ENCODE measurements around the gene CD2.

CD2 gene

GRCh38 chr1:116769104-116769452, 14.8 kb downstream of the CD2 start:
- H3K27ac ChIP-seq = peak overlapping the region in 11 of 21 experiments; percentile 20 to 92 (median 60)
- no peak overlapping the region for H3K4me3 ChIP-seq

- Histone ChIP-seq H3K4me3 (no peak overlapping the region), H3K27ac (peak overlapping the region in 10 of 21 experiments; percentile 24 to 92 (median 64))
These were observed 15.3 kb downstream of the CD2 start for GRCh38 chr1:116769561-116769977.

- peak overlapping the region in 10 of 21 experiments; percentile 10 to 92 (median 59) for H3K27ac ChIP-seq
- H3K4me3 ChIP-seq = no peak overlapping the region
These were observed 15.8 kb downstream of the CD2 start for GRCh38 chr1:116769994-116770393.

- peak overlapping the region in 10 of 21 experiments; percentile 10 to 92 (median 59) for H3K27ac ChIP-seq
- H3K4me3 ChIP-seq = no peak overlapping the region
These were observed 16.4 kb downstream of the CD2 start for GRCh38 chr1:116770625-116771024.

DNA sequence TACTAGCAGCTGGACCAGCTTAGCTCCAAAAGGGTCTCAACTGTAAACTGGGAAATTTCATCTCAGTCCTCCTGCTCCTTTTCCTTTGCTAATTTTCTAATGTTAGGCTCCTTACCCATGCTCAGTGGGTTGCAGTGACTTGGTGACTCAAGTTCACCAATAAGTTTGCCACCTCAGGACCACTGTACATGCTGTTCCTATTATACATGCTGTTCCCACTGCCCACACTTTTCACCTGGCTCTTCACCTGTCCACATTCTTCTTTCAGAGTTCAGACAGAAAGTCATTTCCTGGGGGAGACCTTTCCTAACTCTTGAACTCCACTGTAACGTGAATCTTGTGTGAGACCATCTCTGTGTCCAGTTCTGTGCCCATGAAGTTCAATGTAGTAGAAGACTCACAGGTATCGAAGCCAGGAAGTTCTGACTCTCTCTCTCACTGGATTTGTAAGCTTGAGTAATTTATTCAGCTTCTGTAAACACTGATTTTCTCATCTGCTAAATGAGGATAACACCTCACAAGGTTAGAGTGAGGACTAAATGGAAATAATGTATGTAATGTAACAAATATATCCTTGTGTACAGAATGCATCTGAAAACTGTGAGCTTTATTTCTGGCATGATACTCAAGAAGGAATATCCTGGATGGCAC, 17.9 kb downstream of the CD2 start:
- Histone ChIP-seq H3K4me3 (no peak overlapping the region), H3K27ac (peak overlapping the region in 5 of 21 experiments; percentile 9 to 92 (median 77))

DNA sequence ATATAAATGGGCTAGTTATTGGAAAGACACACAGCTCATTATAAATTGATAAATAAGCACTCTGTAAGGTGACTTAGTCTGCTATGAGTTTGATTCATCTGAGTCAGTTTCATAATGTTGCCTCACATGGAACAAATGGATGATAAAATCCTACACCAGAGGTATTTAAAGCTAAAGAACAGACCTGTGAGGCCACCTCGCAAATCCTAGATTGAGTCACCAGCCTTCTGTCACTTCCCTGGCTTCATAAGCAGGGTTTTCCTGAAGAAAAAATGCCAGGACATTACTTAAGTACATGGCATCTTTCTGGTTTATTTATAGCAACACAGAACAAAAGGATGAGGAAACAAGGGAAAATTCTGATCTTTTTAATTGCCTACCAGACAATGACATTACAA, 18.4 kb downstream of the CD2 start:
- no peak overlapping the region for H3K4me3 ChIP-seq

GRCh38 chr1:116775116-116775752, 21.0 kb downstream of the CD2 start:
- Histone ChIP-seq H3K4me3 (peak overlapping the region in 1 of 7 experiments; percentile 10), H3K27ac (no peak overlapping the region)

More for the DNA sequence above, 18.4 kb downstream of the CD2 start:
- peak overlapping the region in 3 of 21 experiments; percentile 5 to 92 (median 47) for H3K27ac ChIP-seq

GRCh38 chr1:116777831-116778830, 23.9 kb downstream of the CD2 start:
- Histone ChIP-seq H3K4me3 (no peak overlapping the region), H3K27ac (peak overlapping the region in 7 of 21 experiments; percentile 4 to 47 (median 29))

- H3K27ac ChIP-seq = no peak overlapping the region
- no peak overlapping the region for H3K4me3 ChIP-seq
These were observed 26.8 kb downstream of the CD2 start for GRCh38 chr1:116781034-116781433.

DNA sequence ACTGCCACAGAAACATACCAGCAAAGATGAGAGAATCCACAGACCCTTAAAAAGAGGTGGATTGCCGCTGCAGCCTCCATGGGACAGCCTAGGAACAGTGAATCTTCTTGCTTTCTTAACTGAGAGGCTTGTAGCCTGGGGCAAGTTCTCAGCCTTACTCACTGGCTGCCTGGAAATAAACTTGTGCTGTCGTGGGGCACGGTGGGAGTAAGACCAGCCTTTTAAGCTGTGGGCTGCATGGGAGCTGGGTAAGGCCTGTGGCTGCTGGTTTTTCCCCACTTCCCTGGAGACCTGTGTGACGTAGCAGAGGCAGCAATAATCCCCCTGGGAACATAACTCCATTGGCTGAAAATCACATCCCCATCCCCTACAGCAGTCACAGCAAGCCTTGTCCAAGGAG, 30.8 kb downstream of the CD2 start:
- H3K27ac ChIP-seq = peak overlapping the region in 1 of 21 experiments; percentile 32

GRCh38 chr1:116786049-116786448, 31.8 kb downstream of the CD2 start:
- no peak overlapping the region for H3K4me3 ChIP-seq
- H3K27ac ChIP-seq = no peak overlapping the region

More for the DNA sequence above, 30.8 kb downstream of the CD2 start:
- H3K4me3 ChIP-seq = no peak overlapping the region

DNA sequence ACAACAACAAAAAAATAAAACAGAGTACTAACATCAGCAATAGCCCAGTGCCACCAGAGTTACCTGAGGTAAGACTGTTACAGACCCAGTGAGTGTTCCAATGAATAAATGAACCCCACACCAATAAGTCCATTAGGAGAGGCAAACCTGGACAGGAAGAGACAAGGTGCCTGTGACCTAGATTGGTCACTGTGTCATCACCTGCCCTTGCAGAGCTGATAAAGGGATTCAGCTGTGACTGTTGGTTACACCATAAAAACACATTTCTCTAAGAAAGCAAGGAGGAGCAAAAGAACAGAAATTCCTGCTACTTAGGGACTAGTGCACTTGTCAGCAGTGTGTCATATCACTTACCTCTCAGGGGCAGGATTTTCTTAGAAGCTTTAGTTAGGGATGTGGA, 37.5 kb downstream of the CD2 start:
- no peak overlapping the region for H3K27ac ChIP-seq
- H3K4me3 ChIP-seq = no peak overlapping the region

- Histone ChIP-seq H3K27ac (peak overlapping the region in 1 of 21 experiments; percentile 44), H3K4me3 (no peak overlapping the region)
These were observed 39.2 kb downstream of the CD2 start for GRCh38 chr1:116793357-116793935.

DNA sequence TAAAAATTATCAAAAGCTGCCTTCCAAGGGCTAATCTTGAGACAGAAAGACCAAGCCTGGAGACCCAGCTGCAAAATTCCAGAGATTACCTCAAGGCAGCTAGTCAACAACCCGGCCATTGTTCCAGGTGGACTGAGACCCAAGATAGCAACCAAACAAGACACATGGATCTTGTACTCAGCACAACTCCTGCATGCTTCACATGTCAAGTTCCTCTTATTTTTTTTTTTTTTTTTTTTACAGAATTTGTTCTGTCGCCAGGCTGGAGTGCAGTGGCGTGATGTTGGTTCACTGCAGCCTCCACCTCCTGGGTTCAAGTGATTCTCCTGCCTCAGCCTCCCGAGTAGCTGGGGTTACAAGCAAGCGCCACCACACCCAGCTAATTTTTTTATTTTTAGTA, 40.1 kb downstream of the CD2 start:
- Histone ChIP-seq H3K27ac (peak overlapping the region in 1 of 21 experiments; percentile 44), H3K4me3 (no peak overlapping the region)

GRCh38 chr1:116794804-116795481, 40.7 kb downstream of the CD2 start:
- H3K27ac ChIP-seq = peak overlapping the region in 7 of 21 experiments; percentile 3 to 62 (median 25)
- no peak overlapping the region for H3K4me3 ChIP-seq

- Histone ChIP-seq H3K4me3 (no peak overlapping the region), H3K27ac (peak overlapping the region in 7 of 21 experiments; percentile 3 to 62 (median 25))
These were observed 41.2 kb downstream of the CD2 start for GRCh38 chr1:116795482-116795829.

DNA sequence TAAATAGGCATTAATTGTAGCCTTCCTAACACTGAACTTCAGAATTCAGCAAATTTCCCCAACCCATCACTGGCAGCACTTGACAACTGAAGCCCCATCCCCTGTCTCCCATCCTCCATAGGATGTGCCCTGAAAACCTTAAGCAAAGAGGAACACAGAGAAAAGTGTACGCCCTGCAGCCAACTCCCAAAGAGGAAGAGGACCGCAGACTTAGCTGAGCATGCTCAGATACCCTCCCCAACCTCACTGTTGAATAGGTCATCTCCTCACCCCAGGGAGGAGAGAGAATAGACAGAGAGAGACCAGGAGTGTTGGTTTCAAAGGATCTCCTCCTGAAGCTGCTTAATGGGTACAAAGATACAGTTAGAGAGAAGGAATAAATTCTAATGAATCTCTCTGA, 50.5 kb downstream of the CD2 start:
- Histone ChIP-seq H3K27ac (peak overlapping the region in 7 of 21 experiments; percentile 13 to 94 (median 86)), H3K4me3 (no peak overlapping the region)

DNA sequence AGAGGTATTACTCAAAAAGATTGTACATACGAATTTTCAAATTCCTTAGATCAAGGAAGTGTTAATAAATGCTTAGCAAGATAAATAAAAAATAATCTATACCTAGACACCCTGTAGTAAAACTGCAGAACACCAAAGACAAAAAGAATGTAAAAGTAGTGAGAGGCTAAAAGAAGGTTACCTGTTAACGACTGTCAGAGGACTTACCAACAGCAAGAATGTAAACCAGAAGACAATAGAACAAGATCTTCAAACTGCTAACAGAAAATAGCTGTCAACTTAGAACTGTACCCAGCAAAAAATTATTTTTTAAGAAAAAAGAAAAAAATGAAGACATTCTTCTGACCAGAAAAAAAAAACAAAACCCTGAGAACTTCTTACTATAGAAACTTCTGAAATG, 51.2 kb downstream of the CD2 start:
- Histone ChIP-seq H3K27ac (peak overlapping the region in 8 of 21 experiments; percentile 13 to 94 (median 85)), H3K4me3 (no peak overlapping the region)

DNA sequence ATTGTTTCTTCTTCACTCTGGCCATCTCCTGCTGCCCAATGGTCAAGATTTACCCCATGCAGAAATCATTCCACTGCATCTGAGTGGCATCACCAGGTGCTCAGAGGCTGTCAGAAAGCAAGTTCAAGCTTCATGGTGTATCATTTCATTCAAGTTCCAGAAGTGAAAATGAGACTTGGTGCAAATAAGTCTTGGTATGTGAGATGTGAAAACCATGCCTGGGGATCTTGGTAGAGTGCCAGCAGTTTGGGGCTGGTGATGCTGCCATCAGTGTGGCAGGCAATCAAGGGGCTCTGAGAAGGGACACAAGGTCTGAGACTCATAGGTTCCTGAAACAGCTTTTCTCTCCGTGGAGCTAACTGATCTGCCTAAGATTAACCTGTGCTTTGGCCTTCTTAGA, 52.0 kb downstream of the CD2 start:
- Histone ChIP-seq H3K4me3 (no peak overlapping the region), H3K27ac (peak overlapping the region in 16 of 21 experiments; percentile 9 to 94 (median 52))
